ENCODE measurements around the gene FOXN4. TPM values are rescaled to one million over a fixed set of nuclear protein-coding genes. Genes with fewer than 3 reads are reported as not detected.

Gene FOXN4
- total RNA-seq, 4 donors from 2014 or later: not detected

DNA sequence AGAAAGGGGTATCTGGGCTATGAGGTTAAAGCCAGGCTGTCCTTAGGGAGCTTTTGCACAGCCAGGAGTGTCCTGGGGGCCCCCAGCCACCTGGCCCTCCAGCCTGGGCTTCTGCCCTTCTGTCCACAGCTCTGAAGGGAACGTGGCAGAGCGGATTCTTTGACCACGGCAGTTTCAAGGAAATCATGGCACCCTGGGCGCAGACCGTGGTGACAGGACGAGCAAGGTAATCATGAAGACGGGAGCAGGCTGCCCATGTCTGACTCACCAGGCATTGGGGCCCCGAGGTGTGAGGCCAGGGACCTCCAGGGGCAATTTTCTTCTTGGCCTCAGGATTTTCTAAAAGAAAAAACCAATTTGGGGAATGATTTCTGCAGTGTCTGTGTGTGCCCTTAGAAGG is 53.1 kb downstream of the FOXN4 start:
- no peaks in the 10 kb centered on the region for H3K4me1 ChIP-seq
- WGBS, 2 donors: 79 to 93% methylated on average over 8 of the region's 8 CpGs
- TF ChIP-seq, protein P1, sequence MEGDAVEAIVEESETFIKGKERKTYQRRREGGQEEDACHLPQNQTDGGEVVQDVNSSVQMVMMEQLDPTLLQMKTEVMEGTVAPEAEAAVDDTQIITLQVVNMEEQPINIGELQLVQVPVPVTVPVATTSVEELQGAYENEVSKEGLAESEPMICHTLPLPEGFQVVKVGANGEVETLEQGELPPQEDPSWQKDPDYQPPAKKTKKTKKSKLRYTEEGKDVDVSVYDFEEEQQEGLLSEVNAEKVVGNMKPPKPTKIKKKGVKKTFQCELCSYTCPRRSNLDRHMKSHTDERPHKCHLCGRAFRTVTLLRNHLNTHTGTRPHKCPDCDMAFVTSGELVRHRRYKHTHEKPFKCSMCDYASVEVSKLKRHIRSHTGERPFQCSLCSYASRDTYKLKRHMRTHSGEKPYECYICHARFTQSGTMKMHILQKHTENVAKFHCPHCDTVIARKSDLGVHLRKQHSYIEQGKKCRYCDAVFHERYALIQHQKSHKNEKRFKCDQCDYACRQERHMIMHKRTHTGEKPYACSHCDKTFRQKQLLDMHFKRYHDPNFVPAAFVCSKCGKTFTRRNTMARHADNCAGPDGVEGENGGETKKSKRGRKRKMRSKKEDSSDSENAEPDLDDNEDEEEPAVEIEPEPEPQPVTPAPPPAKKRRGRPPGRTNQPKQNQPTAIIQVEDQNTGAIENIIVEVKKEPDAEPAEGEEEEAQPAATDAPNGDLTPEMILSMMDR (IDR thresholded peaks at IDR 0.05): no peak
- TF ChIP-seq POLR2A (IDR thresholded peaks at IDR 0.05) (no peak), EP300 (IDR thresholded peaks at IDR 0.05) (no peak)
- no peaks in the 10 kb centered on the region for H3K27me3 ChIP-seq
- no peak overlapping the region for H3K4me3 ChIP-seq
- peaks cover 0 to 16% (median 1%) of the 10 kb centered on the region in 4 donors for H3K9me3 ChIP-seq
- H3K36me3 ChIP-seq: peaks cover 0 to 100% (median 4%) of the 10 kb centered on the region in 3 donors
- no peak for DNase-seq (ENCODE audit: low spot score in 2 of 2)
- no peak overlapping the region for H3K27ac ChIP-seq

DNA sequence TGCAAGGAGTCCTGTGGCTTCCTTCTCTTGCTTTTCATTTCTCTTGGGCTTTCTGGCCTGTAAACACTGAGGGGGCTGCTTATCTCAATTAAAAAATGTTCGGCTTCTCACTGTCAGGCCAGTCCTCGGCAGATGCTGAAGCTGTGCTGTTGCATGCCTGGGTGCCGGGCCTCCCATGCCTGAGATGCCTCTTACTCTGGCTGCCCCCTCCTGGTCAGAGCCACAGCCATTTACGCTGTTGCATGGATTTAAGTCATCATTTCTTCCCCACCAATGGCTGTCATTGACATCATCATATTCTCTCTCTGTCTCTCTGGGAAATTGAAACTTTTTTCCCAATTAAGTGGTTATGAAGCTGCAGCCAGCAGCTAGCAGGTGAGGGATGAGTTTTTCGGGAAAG is 53.7 kb downstream of the FOXN4 start:
- WGBS, 2 donors: 73 to 76% methylated on average over 5 of the region's 5 CpGs
- Histone ChIP-seq H3K27me3 (no peaks in the 10 kb centered on the region), H3K9me3 (peaks cover 0 to 16% (median 1%) of the 10 kb centered on the region in 4 donors), H3K36me3 (peaks cover 0 to 100% (median 0%) of the 10 kb centered on the region in 3 donors), H3K27ac (no peak overlapping the region), H3K4me3 (no peak overlapping the region), H3K4me1 (no peaks in the 10 kb centered on the region)
- no peak for DNase-seq (ENCODE audit: low spot score in 2 of 2)
- no peak for TF ChIP-seq POLR2A (IDR thresholded peaks at IDR 0.05)
- TF ChIP-seq, protein P1 (IDR thresholded peaks at IDR 0.05): no peak
- no peak for TF ChIP-seq EP300 (IDR thresholded peaks at IDR 0.05)

DNA sequence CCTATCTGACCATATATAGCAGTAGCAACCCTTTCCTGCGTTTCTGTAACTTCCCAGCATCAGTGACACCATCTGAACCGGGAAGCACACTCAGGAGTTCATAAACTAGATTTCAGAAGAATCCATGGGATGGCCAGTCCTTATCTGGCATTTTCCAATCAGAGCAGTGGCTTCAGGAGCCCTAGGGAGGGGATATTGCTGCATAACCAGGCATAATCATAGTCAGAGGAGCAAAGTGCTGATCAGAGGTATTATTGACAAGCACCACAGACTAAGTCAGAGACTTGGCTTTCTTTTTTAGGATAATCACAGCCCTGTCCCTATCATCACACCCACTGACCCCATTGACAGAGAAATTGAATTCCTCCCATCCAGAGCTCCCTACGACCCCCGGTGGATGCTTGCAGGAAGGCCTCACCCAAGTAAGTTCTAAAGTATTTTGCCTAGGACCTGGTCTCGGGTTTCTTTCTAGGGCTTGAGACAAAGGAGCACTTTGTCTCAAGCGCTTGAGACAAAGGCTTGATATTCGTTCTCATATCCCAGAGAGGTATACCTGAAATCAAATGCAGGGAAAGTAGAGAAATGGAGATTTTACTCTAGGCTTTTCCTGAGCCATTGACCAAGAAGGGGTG is 55.1 kb downstream of the FOXN4 start:
- peaks cover 0 to 100% (median 0%) of the 10 kb centered on the region in 3 donors for H3K36me3 ChIP-seq
- no peak for DNase-seq (ENCODE audit: low spot score in 2 of 2)

DNA sequence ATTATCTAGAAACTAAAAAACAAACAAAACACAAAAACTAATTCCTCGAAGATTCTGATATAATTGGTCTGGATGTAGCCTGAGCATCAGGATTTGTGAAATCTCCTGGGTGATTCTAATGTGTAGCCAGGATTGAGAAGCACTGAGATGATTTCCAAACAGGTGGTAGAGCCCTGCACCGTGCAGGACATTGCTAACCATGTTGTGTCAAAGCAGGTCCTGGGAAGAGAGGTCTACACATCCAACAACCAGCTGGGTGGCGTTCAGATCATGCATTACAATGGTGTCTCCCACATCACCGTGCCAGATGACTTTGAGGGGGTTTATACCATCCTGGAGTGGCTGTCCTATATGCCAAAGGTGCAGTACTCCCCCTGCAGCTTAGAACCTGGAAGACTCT is 56.3 kb downstream of the FOXN4 start:
- no peak for DNase-seq (ENCODE audit: low spot score in 2 of 2)
- Histone ChIP-seq H3K36me3 (peaks cover 0 to 100% (median 0%) of the 10 kb centered on the region in 3 donors), H3K4me3 (no peak overlapping the region), H3K4me1 (no peaks in the 10 kb centered on the region), H3K27ac (no peak overlapping the region), H3K9me3 (peaks cover 0 to 16% (median 1%) of the 10 kb centered on the region in 4 donors), H3K27me3 (no peaks in the 10 kb centered on the region)
- TF ChIP-seq POLR2A (IDR thresholded peaks at IDR 0.05) (no peak), EP300 (IDR thresholded peaks at IDR 0.05) (no peak)
- TF ChIP-seq, protein P1 (IDR thresholded peaks at IDR 0.05): no peak
- 88 to 89% methylated on average over 4 of the region's 4 CpGs for WGBS, 2 donors

More for the DNA sequence above, 55.1 kb downstream of the FOXN4 start:
- H3K9me3 ChIP-seq: peaks cover 0 to 16% (median 1%) of the 10 kb centered on the region in 4 donors
- H3K4me1 ChIP-seq: no peaks in the 10 kb centered on the region
- TF ChIP-seq, protein P1 (IDR thresholded peaks at IDR 0.05): no peak
- TF ChIP-seq POLR2A (IDR thresholded peaks at IDR 0.05): no peak
- no peak for TF ChIP-seq EP300 (IDR thresholded peaks at IDR 0.05)
- no peaks in the 10 kb centered on the region for H3K27me3 ChIP-seq
- no peak overlapping the region for H3K27ac ChIP-seq
- no peak overlapping the region for H3K4me3 ChIP-seq
- WGBS, 2 donors: 95 to 98% methylated on average over 7 of the region's 7 CpGs

DNA sequence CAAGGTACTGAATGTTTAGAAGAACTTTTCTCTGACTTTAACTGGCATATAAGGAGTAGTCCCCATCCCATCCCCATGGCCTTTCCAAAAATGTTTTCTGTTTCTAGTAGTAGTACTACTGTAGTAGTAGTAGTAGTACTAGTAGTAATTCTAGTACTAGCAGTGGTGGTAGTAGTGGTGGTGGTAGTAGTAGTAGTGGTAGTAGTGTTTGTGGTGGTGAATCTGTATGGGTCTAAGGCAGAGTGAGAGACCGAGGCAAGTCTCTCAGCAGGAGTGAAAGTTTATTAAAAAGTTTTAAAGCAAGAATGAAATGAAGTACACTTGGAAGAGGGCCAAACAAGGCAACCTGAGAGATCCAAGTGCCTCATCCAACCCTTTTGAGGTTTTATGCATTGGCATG is 58.6 kb downstream of the FOXN4 start:
- 63 to 67% methylated on average over 1 of the region's 1 CpG for WGBS, 2 donors
- Histone ChIP-seq H3K4me1 (no peaks in the 10 kb centered on the region), H3K9me3 (peaks cover 0 to 16% (median 1%) of the 10 kb centered on the region in 4 donors), H3K4me3 (no peak overlapping the region), H3K27me3 (no peaks in the 10 kb centered on the region), H3K27ac (no peak overlapping the region), H3K36me3 (peaks cover 0 to 100% (median 4%) of the 10 kb centered on the region in 3 donors)
- DNase-seq (ENCODE audit: low spot score in 2 of 2): no peak
- no peak for TF ChIP-seq EP300 (IDR thresholded peaks at IDR 0.05)

Data from tibial nerve (tissue), 4 donors.